GM21723 (cell line): Measurements from ENCODE around the gene SFRP2.

Experiments used
- ATAC-seq: cut with Tn5 transposase; IDR thresholded peaks from one replicate; pipeline ENCODE4 v1.9.1; 2021; ENCODE audit warnings: mild to moderate bottlenecking, moderate library complexity; ENCODE audit not compliant: unreplicated experiment

Gene SFRP2

DNA sequence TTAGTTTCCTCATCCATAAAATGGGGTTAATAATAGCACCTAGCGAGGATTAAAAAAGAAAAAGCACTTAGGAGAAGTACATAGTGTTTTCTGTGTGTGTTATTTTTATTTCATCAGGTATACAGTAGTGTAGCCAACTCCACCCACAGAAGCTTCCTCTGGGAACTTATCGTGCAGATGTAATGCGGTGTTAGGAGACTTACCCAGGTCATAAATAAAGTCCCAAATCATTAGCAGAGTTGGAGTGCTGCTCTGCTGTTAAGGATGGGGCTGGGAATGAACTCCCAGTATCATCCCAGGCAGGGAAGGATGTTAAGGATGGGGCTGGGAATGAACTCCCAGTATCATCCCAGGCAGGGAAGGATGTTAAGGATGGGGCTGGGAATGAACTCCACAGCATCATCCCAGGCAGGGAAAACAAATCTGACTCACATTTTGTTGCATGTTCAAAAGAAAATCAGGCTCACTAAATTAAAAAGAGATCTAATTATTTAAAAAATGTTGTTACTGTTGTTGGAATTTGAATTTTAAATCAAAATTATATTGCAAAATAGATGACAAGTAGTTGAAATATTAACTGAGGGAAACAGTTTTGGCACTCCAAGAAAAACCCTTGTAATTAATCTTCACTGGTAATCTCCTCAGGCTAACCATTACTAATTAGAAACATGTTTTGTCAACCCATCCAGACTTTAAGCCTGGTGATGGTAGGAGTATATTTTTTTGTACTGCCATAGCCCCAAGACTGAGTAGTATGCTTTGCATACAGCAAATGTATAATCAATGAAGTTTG, 10.2 kb upstream of the SFRP2 start:
- ATAC-seq = no peak

GRCh38 chr4:153798420-153798819, 9.5 kb upstream of the SFRP2 start:
- ATAC-seq = no peak

DNA sequence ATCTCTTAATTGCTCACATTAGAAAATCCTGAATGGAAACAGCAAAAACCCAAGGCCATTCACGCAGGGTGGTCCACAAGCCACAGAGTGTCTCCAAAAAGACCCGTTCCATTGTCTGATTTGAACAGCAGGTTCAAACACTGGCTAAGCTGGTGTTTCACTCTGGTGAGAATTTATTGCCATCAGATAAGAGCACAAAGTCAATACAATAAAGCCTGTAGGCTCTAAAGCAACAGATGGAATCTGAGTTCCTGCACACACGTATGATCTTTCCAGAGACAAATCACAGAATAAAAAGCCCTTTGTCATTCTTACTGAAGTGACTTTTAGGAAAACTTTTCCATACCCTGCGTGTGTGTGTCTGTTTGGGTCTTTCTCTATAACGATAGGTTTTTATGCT, 5.1 kb upstream of the SFRP2 start:
- ATAC-seq = no peak

DNA sequence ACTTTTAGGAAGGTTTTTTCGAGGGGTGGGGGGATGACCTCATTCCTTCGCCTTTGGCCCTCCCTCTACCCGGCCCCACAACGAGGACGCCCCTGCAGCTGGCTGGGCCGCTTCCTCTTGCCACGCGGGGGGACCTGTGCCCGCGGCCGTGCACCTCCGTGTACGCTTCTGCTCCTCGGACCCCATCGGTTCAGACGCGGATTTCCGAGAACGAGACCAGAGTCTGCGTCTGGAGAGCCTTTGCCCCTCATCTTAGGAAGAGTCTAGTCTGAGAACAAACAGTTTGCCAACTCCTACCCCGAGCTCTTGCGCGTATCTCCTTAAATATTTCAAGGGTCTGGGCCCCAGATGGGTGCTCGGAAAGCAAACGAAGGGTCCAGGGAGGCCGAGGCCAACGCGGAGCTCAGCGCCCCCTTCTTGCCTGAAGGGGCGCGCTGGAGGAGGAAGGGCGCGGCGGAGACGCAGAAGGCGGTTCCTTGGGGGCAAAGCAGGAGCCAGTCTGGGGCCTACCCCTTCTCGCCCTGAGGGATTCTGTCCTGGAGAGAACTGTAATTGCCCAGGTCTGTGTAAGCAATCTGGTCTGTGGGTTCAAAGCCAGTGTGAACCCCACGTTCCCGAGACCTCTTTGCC, 3.9 kb upstream of the SFRP2 start:
- ATAC-seq = no peak

DNA sequence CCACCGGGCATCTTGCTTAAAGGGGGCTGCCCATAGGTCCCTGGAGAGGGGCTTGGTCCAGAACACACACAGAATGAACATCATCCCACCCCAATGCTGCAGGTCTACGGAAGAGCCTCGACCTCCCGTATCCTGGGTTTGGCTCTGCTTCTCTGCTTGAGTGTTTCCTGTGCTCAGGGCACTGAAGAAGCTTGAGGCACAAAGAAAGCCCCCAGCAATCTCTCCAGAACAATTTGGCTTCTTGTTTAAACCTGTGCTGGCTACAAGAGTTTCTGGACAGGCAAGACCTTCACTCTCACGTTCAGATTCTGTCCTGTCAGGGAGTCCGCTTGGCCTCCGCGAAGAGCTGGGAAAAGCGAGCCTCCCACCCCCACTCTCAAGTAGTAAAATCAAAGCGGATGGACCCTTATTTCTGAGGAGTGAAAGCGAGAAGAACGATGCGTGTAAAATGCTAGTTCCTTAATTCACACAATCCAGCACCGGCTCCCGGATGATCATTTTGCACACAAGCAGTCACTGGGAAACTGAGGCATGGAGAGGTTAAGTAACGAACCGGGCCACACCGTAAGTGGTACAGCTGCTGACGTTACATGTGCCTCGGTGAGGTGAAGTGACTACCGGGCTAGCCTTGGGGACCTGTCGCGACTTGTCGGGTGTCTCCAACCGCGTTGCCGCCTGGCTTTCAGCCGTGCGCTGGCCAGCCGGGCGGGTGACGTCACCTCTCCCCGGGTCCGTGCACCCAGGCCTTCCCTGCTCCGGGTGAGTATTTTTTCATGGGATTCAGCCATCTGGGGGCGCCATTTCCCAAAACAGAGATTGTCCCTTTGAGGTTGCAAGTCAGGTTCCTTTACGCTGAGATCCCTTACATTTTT, 3.1 kb upstream of the SFRP2 start:
- no peak for ATAC-seq

GRCh38 chr4:153790962-153791551, 2.2 kb upstream of the SFRP2 start:
- ATAC-seq = no peak

DNA sequence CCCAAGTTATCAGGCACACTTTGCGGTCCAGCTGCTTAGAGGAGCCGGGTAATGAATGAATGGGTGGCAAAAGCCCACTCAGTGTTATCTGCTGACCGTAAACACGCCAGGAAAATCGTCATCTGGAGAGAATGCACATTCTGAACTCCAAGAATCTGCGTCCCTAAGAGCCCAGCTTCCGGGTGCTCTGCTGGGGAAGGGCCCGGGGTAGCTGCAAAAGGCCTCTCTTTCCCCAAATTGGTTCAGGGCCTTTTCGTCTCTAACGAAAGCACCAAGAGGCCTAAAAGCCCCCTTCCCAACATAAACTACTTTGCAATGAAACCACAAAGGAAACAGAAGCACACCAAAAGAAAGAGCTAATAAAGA, 1.6 kb upstream of the SFRP2 start:
- no peak for ATAC-seq

DNA sequence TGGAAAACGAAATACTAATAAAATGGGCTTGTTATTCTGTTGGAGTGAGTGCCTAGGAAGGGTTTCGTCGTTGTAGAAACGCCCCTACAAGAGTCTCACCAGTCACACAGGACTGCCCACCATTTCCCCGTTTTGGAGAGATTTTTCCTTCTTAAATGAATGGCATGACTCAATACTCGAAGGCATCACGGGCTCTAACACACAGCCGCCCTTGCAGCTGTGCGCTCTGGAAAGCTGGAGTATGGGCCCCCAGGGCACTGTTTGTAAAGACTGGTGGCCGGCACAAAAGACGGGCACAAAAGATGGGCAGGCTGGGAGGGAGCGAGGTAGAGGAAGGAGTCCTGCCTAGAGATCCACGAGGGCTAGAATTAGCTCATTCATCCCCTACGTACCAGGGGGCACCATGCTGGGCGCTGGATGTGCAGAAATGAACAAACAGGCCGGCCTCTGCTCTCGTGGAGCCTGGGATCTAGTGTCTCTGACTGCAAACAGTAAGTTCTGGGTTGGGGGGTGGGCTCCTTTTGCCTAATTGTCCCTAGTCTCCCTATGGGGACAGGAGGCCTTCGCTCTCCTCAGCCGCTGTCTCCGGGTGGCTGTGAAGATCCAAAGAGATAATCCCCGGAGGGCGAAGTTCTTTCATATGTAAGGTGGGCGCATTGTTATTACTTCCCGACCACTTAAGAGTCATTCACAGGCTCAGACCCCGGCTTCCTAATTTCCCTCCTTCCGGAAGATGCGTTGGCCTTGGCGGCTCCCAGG, 1.0 kb upstream of the SFRP2 start:
- ATAC-seq = no peak

GRCh38 chr4:153788051-153788412, 851 bp downstream of the SFRP2 start:
- no peak for ATAC-seq

DNA sequence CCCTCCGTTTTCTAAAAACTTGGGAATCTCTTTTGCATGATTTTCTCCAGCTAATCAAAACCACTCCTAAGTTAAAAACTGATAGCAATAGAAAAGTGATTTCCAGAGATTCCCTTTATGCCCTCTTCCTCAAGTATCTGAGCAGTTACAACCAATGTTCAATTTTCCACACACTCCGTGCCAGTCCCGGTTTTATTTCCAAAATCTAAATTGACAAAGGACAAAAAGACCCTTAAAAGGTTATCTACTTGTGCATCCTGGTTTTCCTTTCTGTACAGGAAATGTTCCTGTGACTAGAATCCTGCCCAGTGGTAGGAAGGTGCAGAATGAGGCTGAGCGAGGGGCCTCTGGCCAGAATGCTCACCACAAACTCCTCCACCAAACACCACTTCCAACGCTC, 1.3 kb downstream of the SFRP2 start:
- ATAC-seq = no peak

- no peak for ATAC-seq
Observed at GRCh38 chr4:153787061-153787560, 1.8 kb downstream of the SFRP2 start.

DNA sequence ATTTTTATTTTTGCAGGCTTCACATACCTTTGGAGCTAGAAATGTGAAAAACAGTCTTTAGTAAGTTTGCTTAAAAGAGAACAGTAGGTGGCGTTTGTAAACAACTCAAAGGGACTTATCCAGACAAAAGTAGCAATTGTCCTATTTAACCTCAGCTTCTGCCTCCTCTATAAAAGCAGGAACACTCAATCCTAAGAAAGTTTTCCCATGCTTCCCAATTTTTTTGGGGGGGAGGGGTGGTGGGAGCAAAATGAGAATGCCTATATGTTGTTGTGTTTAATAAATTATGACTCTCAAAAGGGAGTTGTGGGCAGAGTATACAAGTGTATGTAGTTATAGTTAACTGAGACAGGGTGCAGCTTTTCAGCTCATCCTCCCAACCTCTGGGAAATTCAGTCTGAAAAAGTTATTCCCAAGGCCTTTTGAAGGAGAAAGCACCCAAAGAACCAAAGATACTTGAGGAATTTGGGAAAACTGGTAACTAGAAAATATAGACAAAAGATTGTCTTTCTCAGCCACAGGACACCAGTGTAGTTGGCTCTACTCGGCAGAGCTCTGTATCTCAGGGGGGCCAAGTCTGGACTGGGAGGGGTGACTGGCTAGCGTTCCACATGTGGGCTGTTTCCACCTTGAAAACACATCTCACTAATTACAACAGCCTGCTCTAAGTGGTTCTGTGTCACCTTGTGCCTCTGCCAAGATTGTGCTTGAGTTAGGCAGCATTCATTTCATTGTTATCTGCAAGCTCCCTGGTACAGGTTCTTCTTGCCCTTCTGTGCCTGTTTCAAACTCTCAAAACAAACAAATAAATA, 2.8 kb downstream of the SFRP2 start:
- ATAC-seq = no peak

DNA sequence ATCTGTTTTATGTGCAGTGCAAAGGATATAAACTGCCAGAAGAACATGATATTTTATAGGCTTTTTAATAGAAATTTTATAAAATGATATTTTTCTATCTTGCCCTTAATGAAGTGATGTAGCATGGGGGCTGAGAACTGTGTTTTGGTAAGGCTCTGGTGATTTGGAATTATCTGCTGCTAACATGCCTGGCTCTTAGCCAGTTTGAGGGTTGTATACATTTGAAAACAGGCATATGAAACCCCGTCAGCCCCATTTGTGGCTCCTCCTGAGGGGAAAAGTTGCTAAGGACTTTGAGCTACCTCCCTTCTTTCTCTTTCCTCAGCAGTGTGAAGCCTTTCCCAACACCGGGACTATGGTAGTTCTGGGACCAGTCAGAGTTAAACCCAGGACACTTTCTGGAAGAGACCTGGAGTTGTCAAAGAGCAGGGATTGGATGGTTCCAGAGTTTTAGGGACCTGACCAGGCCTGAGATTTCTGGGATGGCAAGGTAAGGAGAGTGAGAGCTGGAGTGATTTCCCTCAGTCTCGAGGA, 4.7 kb downstream of the SFRP2 start:
- ATAC-seq = no peak

DNA sequence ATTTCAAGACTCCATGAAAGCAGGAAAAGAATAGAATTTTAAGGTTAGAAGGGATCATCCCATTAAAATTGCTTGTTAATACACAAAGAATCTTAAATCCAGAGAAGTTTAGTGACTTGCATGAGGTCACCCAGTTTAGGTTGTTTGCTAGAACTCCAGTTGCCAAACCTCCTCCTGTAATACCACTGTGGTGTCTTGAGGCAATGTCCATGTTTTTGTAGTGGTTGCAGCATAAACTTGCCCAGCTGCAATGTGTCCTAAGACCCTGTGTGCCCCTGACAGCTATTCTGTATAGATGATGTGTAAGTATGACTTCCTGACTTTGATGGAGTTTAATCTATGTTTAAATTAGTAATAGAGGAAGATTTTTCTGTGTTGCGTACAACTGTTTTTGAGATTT, 6.3 kb downstream of the SFRP2 start:
- no peak for ATAC-seq

GRCh38 chr4:153781717-153782416, 7.0 kb downstream of the SFRP2 start:
- no peak for ATAC-seq

DNA sequence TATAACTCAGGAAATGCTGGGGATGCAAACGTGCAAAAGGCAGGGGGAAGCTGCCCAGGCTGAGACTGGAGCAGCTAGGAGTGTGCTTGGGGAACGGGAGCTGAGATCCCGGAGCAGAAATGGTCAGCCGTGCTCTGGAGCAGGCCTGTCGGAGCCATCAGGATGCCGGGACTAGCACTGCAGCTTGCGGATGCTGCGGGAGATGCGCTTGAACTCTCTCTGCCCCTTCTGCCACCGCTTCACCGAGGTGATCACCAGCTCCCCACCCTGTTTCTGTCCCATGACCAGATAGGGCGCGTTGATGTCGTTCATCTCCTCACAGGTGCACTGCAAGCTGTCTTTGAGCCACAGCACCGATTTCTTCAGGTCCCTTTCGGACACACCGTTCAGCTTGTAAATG, 7.6 kb downstream of the SFRP2 start:
- ATAC-seq = no peak

DNA sequence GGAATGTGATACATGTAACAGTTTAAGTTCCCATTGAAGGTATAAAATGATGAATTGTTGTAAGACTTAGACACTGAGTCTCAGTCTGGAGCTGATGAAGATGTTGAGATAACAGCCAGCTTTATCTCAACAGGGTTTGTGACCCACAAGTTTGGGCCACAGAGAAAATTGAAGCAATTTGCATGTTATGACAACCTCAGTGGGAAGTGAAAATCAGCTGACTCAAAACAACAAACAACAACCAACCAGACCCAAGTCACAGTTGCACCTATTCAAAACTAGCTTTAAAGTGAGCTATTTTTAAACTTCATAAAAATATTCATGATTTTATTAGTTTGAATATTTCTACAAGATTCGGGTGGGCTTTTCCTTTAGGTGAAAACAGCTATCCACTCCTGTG, 8.0 kb downstream of the SFRP2 start:
- ATAC-seq = peak; percentile 72

DNA sequence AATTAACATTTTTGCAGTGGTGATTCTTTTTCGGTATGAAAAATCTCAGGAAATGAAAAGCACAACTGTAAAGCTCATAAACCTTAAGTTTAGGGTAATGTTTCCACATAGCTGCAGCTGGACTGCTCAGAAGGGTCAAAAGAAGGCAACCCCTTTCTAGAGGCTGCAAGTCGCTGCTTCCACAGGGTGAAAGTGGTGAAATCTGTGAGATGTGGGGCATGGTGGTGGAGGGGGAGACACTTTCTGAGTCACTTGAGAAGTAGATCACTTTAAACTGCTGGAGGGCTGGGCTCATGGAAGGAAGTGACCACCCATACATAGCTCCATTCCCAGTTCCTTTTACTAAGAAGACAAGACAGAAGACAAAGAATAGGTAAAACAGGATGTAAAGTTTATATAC, 8.7 kb downstream of the SFRP2 start:
- ATAC-seq = no peak

DNA sequence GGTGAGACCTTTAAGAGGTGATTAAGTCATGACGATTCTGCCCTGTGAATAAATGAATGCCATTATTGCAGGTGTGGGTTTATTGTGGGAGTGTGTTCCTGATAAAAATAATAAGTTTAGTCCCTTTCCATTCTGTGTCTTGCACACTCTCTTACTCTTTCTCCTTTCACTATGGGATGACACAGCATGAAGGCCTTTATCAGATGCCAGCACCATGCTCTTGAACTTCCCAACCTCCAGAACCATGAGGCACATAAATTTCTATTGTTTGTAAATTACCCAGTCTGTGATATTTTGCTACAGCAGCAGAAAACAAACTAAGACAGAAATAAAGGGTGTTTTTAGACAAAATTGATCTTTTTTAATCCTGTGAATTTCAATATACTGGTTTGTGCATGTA, 10.5 kb downstream of the SFRP2 start:
- no peak for ATAC-seq
